GM23338 (cell line): ENCODE data around the gene ENTPD8. TPM values are rescaled to one million over a fixed set of nuclear protein-coding genes. Genes with fewer than 3 reads are reported as not detected.

Experiments
- ATAC-seq: fragments of 200-7000 bp; cut with Tn5 transposase; 3 replicates; pipeline ENCODE4 v1.9.1; 2020
- DNase-seq: peaks from one replicate; pipeline ENCODE4 v3.0.0-alpha.2; 2015; ENCODE audit warnings: low spot score
- H2AFZ ChIP-seq: fragments of 200-600 bp; sonication (generic); 2 replicates; pipeline ENCODE4 v1.8.0; 2016; ENCODE audit warnings: antibody characterized with exemption, mild to moderate bottlenecking, moderate library complexity
- H3F3A ChIP-seq: fragments of 200-600 bp; sonication (generic); replicated peaks from 2 replicates; pipeline ENCODE4 v1.8.0; 2017; ENCODE audit warnings: antibody characterized with exemption, mixed run types, low read depth
- H3K27ac ChIP-seq: fragments of 200-600 bp; sonication (generic); 2 replicates; pipeline ENCODE4 v1.6.1; 2016; ENCODE audit warnings: low read depth
- H3K27me3 ChIP-seq: fragments of 200-600 bp; sonication (generic); 2 replicates; pipeline ENCODE4 v1.8.0; 2016; ENCODE audit warnings: mild to moderate bottlenecking, mixed run types, moderate library complexity; ENCODE audit not compliant: insufficient read depth
- H3K36me3 ChIP-seq: fragments of 200-600 bp; sonication (generic); 2 replicates; pipeline ENCODE4 v1.8.0; 2016; ENCODE audit warnings: mild to moderate bottlenecking; ENCODE audit not compliant: insufficient read depth
- H3K4me1 ChIP-seq: fragments of 200-600 bp; sonication (generic); 2 replicates; pipeline ENCODE4 v1.8.0; 2016; ENCODE audit warnings: mild to moderate bottlenecking, moderate library complexity; ENCODE audit not compliant: insufficient read depth
- H3K4me2 ChIP-seq: fragments of 200-600 bp; sonication (generic); 2 replicates; pipeline ENCODE4 v1.7.1; 2017; ENCODE audit warnings: mixed run types
- H3K4me3 ChIP-seq: fragments of 200-600 bp; sonication (generic); 2 replicates; pipeline ENCODE4 v1.6.1; 2016; ENCODE audit warnings: mixed run types
- H3K79me2 ChIP-seq: fragments of 200-600 bp; sonication (generic); replicated peaks from 2 replicates; pipeline ENCODE4 v1.8.0; 2017; ENCODE audit warnings: mild to moderate bottlenecking; ENCODE audit not compliant: insufficient read depth
- H3K9me2 ChIP-seq: fragments of 200-600 bp; sonication (generic); 2 replicates; pipeline ENCODE4 v1.8.0; 2017; ENCODE audit not compliant: insufficient read depth
- H4K20me1 ChIP-seq: fragments of 200-600 bp; sonication (generic); replicated peaks from 2 replicates; pipeline ENCODE4 v1.8.0; 2017; ENCODE audit warnings: mild to moderate bottlenecking; ENCODE audit not compliant: insufficient read depth
- H3K27ac Mint-ChIP-seq: 2 replicates; pipeline ENCODE4 v1.8.0; 2020; ENCODE audit warnings: inconsistent platforms, mild to moderate bottlenecking, moderate library complexity, mixed read lengths
- H3K27me3 Mint-ChIP-seq: 3 replicates; pipeline ENCODE4 v1.8.0; 2022; ENCODE audit warnings: low read depth, mild to moderate bottlenecking, moderate library complexity, mixed read lengths, inconsistent platforms; ENCODE audit not compliant: insufficient read depth, poor library complexity
- H3K36me3 Mint-ChIP-seq: 3 replicates; pipeline ENCODE4 v1.8.0; 2021; ENCODE audit warnings: low read depth, mild to moderate bottlenecking, inconsistent platforms, moderate library complexity, mixed read lengths
- H3K4me1 Mint-ChIP-seq: 3 replicates; pipeline ENCODE4 v1.8.0; 2020; ENCODE audit warnings: mild to moderate bottlenecking, inconsistent platforms, mixed read lengths
- H3K4me3 Mint-ChIP-seq: 3 replicates; pipeline ENCODE4 v1.8.0; 2021; ENCODE audit warnings: moderate library complexity, mild to moderate bottlenecking, inconsistent platforms, mixed read lengths
- H3K9me3 Mint-ChIP-seq: 3 replicates; pipeline ENCODE4 v1.8.0; 2020; ENCODE audit warnings: moderate library complexity, mild to moderate bottlenecking, inconsistent platforms, mixed read lengths
- CREB1 ChIP-seq: fragments of 250-450 bp; sonication (Bioruptor Pico); IDR thresholded peaks from 2 replicates; pipeline ENCODE4 v1.5.0; 2020; ENCODE audit warnings: low read depth, mild to moderate bottlenecking, moderate library complexity
- CTCF ChIP-seq, 2 experiments: fragments of 200-600 bp in 1 of 2; sonication (generic) in 1 of 2; conservative IDR thresholded peaks; 2 replicates each; pipeline versions ENCODE4 v1.5.1 to v1.6.1; 2016 to 2017; ENCODE audit warnings: antibody characterized with exemption in 2 of 2, low read depth in 2 of 2, mild to moderate bottlenecking in 2 of 2, moderate library complexity in 1 of 2
- ETS1 ChIP-seq: IDR thresholded peaks from 2 replicates; pipeline ENCODE4 v1.6.1; 2016; ENCODE audit warnings: antibody characterized with exemption
- EZH2 ChIP-seq: fragments of 200-600 bp; sonication (generic); IDR thresholded peaks from one replicate; pipeline ENCODE4 v1.8.0; 2017; ENCODE audit warnings: antibody characterized with exemption, mild to moderate bottlenecking, low read depth; ENCODE audit not compliant: unreplicated experiment
- EZH2phosphoT487 ChIP-seq: fragments of 200-600 bp; sonication (generic); IDR thresholded peaks from one replicate; pipeline ENCODE4 v1.8.1; 2018; ENCODE audit warnings: antibody characterized with exemption; ENCODE audit not compliant: unreplicated experiment
- JUNB ChIP-seq: IDR thresholded peaks from one replicate; pipeline ENCODE4 v1.6.1; 2016; ENCODE audit warnings: antibody characterized with exemption; ENCODE audit not compliant: unreplicated experiment
- NANOG ChIP-seq: IDR thresholded peaks from 2 replicates; pipeline ENCODE4 v1.6.1; 2016; ENCODE audit warnings: antibody characterized with exemption, borderline replicate concordance
- POLR2AphosphoS5 ChIP-seq: IDR thresholded peaks from 2 replicates; pipeline ENCODE4 v1.6.1; 2016; ENCODE audit warnings: antibody characterized with exemption, low read depth
- REST ChIP-seq: IDR thresholded peaks from one replicate; pipeline ENCODE4 v1.6.1; 2018; ENCODE audit warnings: antibody characterized with exemption; ENCODE audit not compliant: unreplicated experiment
- STAT1 ChIP-seq: IDR thresholded peaks from one replicate; pipeline ENCODE4 v1.6.1; 2016; ENCODE audit warnings: antibody characterized with exemption; ENCODE audit not compliant: unreplicated experiment
- ZNF114 ChIP-seq: fragments of 250-450 bp; sonication (Bioruptor Pico); IDR thresholded peaks from 2 replicates; pipeline ENCODE4 v1.5.0; 2020; ENCODE audit warnings: mild to moderate bottlenecking, moderate library complexity
- ZNF331 ChIP-seq: fragments of 250-450 bp; sonication (Bioruptor Pico); IDR thresholded peaks from 2 replicates; pipeline ENCODE4 v1.5.0; 2020; ENCODE audit warnings: low read depth, mild to moderate bottlenecking, moderate library complexity
- polyA plus RNA-seq: library from polyadenylated mRNA; unstranded; fragments of >200 nt; fragmentation: Nextera tagmentation; extraction: Ambion mirVana; gene quantifications from 2 replicates; pipeline ENCODE4 v1.2.1, GENCODE V29; 2016
- total RNA-seq: library from RNA; depleted of rRNA; stranded (reverse); fragments of >200 nt; shearing (Covaris generic); gene quantifications from 2 replicates; pipeline ENCODE4 v1.2.3, GENCODE V29; 2014

The ENTPD8 gene
- total and polyA plus RNA-seq, 2 experiments from 2014 or later: 0.42 to 0.89 TPM

GRCh38 chr9:137435980-137436760 lies 5.0 kb downstream of the ENTPD8 start (continued):
- no peak for TF ChIP-seq STAT1
- TF ChIP-seq POLR2AphosphoS5: no peak
- TF ChIP-seq REST: no peak
- TF ChIP-seq ETS1: no peak
- no peak for TF ChIP-seq ZNF114 (CRISPR knock-in tag)
- no peak for TF ChIP-seq JUNB
- TF ChIP-seq EZH2phosphoT487: no peak
- TF ChIP-seq ZNF331 (CRISPR knock-in tag): no peak
- TF ChIP-seq CREB1 (CRISPR knock-in tag): no peak
- TF ChIP-seq NANOG: no peak

- no peaks in the 10 kb centered on the region for H3K36me3 Mint-ChIP-seq
- no peak overlapping the region for H2AFZ ChIP-seq
- no peaks in the 10 kb centered on the region for H3K36me3 ChIP-seq
- no peaks in the 10 kb centered on the region for H3F3A ChIP-seq
- no peak overlapping the region for H3K4me3 Mint-ChIP-seq
- ATAC-seq: no peak
- no peaks in the 10 kb centered on the region for H4K20me1 ChIP-seq
- H3K79me2 ChIP-seq: no peaks in the 10 kb centered on the region
- no peaks in the 10 kb centered on the region for H3K9me2 ChIP-seq
- H3K4me1 ChIP-seq: no peaks in the 10 kb centered on the region
- no peaks in the 10 kb centered on the region for H3K27me3 Mint-ChIP-seq
- H3K27ac Mint-ChIP-seq: no peak overlapping the region
- no peak overlapping the region for H3K27ac ChIP-seq
- H3K4me2 ChIP-seq: no peak overlapping the region
- H3K4me1 Mint-ChIP-seq: no peaks in the 10 kb centered on the region
- no peak for DNase-seq
- no peaks in the 10 kb centered on the region for H3K27me3 ChIP-seq
- H3K4me3 ChIP-seq: no peak overlapping the region
- no peaks in the 10 kb centered on the region for H3K9me3 Mint-ChIP-seq
- TF ChIP-seq JUNB: no peak
- TF ChIP-seq EZH2phosphoT487: no peak
- TF ChIP-seq STAT1: no peak
- TF ChIP-seq REST: no peak
- no peak for TF ChIP-seq EZH2
- TF ChIP-seq CTCF (conservative IDR thresholded peaks at IDR 0.05; ENCODE audit: low read depth in 2 of 2): no peak
These were observed 5.7 kb downstream of the ENTPD8 start for GRCh38 chr9:137435381-137435891.
